ENCODE results near the gene CMPK2. TPM values are rescaled to one million over a fixed set of nuclear protein-coding genes. Genes with fewer than 3 reads are reported as not detected.
"Not testable (repeated sequence)": the region's sequence is repeated elsewhere in the genome, so short reads cannot be mapped to it uniquely, and the experiment has no call there.

Gene CMPK2
- total RNA-seq, 2 donors from 2014 or later: 2.1 to 3.8 TPM

- Histone ChIP-seq H3K27ac (ENCODE audit: low read depth, low read length) (no peak overlapping the region), H3K4me3 (ENCODE audit: low read length) (no peak overlapping the region), H3K4me1 (ENCODE audit: control insufficient read depth, insufficient read depth, low read length) (no peaks in the 10 kb centered on the region), H3K27me3 (ENCODE audit: control insufficient read depth, insufficient read depth, low read length, poor library complexity, severe bottlenecking) (peaks cover 27% of the 10 kb centered on the region), H3K36me3 (ENCODE audit: control insufficient read depth, insufficient read depth, low read length) (no peaks in the 10 kb centered on the region), H3K9ac (ENCODE audit: extremely low read depth, low read length, poor library complexity, severe bottlenecking) (no peak overlapping the region), H3K9me3 (ENCODE audit: control insufficient read depth, low read length) (peaks cover 22% of the 10 kb centered on the region)
- peaks cover 28% of the 10 kb centered on the region for H3K27me3 Mint-ChIP-seq (ENCODE audit: insufficient read depth)
- H3K27ac Mint-ChIP-seq: no peak overlapping the region
- DNase-seq: no peak
- H3K4me3 Mint-ChIP-seq: no peak overlapping the region
- peaks cover 5% of the 10 kb centered on the region for H3K4me1 Mint-ChIP-seq
- peaks cover 11% of the 10 kb centered on the region for H3K36me3 Mint-ChIP-seq (ENCODE audit: low read depth)
- H3K9me3 Mint-ChIP-seq: peaks cover 31% of the 10 kb centered on the region
- WGBS, 2 experiments (ENCODE audit: insufficient coverage in 1 of 2, insufficient read length in 1 of 2): 89 to 93% methylated on average over 3 of the region's 3 CpGs
- TF ChIP-seq CTCF (conservative IDR thresholded peaks at IDR 0.05): no peak
These were observed 5.4 kb downstream of the CMPK2 start for GRCh38 chr2:6860296-6860695.

- H3K9ac ChIP-seq (ENCODE audit: extremely low read depth, low read length, poor library complexity, severe bottlenecking); H3K36me3 ChIP-seq (ENCODE audit: control insufficient read depth, insufficient read depth, low read length); H3K27ac ChIP-seq (ENCODE audit: low read depth, low read length); H3K4me3 ChIP-seq (ENCODE audit: low read length); H3K4me3 Mint-ChIP-seq; H3K27me3 ChIP-seq (ENCODE audit: control insufficient read depth, insufficient read depth, low read length, poor library complexity, severe bottlenecking); H3K4me1 ChIP-seq (ENCODE audit: control insufficient read depth, insufficient read depth, low read length); H3K4me1 Mint-ChIP-seq; DNase-seq; H3K27ac Mint-ChIP-seq: not testable (repeated sequence)
- peaks cover 22% of the 10 kb centered on the region for H3K9me3 ChIP-seq (ENCODE audit: control insufficient read depth, low read length)
- H3K27me3 Mint-ChIP-seq (ENCODE audit: insufficient read depth): peaks cover 13% of the 10 kb centered on the region
- H3K9me3 Mint-ChIP-seq: peaks cover 33% of the 10 kb centered on the region
- 86 to 92% methylated on average over 4 of the region's 4 CpGs for WGBS, 2 experiments (ENCODE audit: insufficient coverage in 1 of 2, insufficient read length in 1 of 2)
- H3K36me3 Mint-ChIP-seq (ENCODE audit: low read depth): peaks cover 11% of the 10 kb centered on the region
These were observed 7.2 kb downstream of the CMPK2 start for GRCh38 chr2:6858466-6859027.

GRCh38 chr2:6856548-6856920 is 9.2 kb downstream of the CMPK2 start:
- no peak for DNase-seq
- H3K4me3 ChIP-seq (ENCODE audit: low read length): no peak overlapping the region
- H3K9ac ChIP-seq (ENCODE audit: extremely low read depth, low read length, poor library complexity, severe bottlenecking): no peak overlapping the region
- no peak for TF ChIP-seq CTCF (conservative IDR thresholded peaks at IDR 0.05)
- no peaks in the 10 kb centered on the region for H3K36me3 ChIP-seq (ENCODE audit: control insufficient read depth, insufficient read depth, low read length)
- peaks cover 11% of the 10 kb centered on the region for H3K36me3 Mint-ChIP-seq (ENCODE audit: low read depth)
- H3K4me1 Mint-ChIP-seq: peaks cover 5% of the 10 kb centered on the region
- WGBS, 2 experiments (ENCODE audit: insufficient coverage in 1 of 2, insufficient read length in 1 of 2): 100% methylated on average over 1 of the region's 1 CpG; no CpG with 5 or more reads in 1 of the 2 experiments
- H3K4me3 Mint-ChIP-seq: no peak overlapping the region
- H3K27ac ChIP-seq (ENCODE audit: low read depth, low read length): no peak overlapping the region
- H3K27ac Mint-ChIP-seq: no peak overlapping the region
- no peaks in the 10 kb centered on the region for H3K27me3 ChIP-seq (ENCODE audit: control insufficient read depth, insufficient read depth, low read length, poor library complexity, severe bottlenecking)
- H3K4me1 ChIP-seq (ENCODE audit: control insufficient read depth, insufficient read depth, low read length): no peaks in the 10 kb centered on the region
- H3K9me3 Mint-ChIP-seq: peaks cover 33% of the 10 kb centered on the region
- H3K27me3 Mint-ChIP-seq (ENCODE audit: insufficient read depth): peaks cover under 1% of the 10 kb centered on the region
- peaks cover 22% of the 10 kb centered on the region for H3K9me3 ChIP-seq (ENCODE audit: control insufficient read depth, low read length)
